HCT116 (cell line): ENCODE results near the gene ATP6V0D1. TPM values are rescaled to one million over a fixed set of nuclear protein-coding genes. Genes with fewer than 3 reads are reported as not detected.

ENCODE experiments used
- ATAC-seq: fragments of 200-7000 bp; cut with Tn5 transposase; 2 replicates; pipeline ENCODE4 v1.9.1; 2020; ENCODE audit warnings: mild to moderate bottlenecking, moderate library complexity
- BruUV-seq: library from RNA; stranded (reverse); fragments of 400-500 nt; replicated peaks from 2 replicates; lab custom pipeline; 2021; lab: Mats Ljungman, UMichigan
- CTCF ChIA-PET: fragments of 300-600 bp; sonication (Branson Sonifier 250); formaldehyde crosslinking; loops from one replicate; lab custom pipeline; 2021; ENCODE audit warnings: antibody characterized with exemption; lab: Charles Lee
- POLR2A ChIA-PET: fragments of 300-600, 350-600 bp; sonication (Branson Sonifier 250); formaldehyde crosslinking; loops from one replicate; lab custom pipeline; 2021; ENCODE audit warnings: antibody characterized with exemption; lab: Charles Lee
- RAD21 ChIA-PET, 2 experiments: fragments of 300-600 bp; sonication (Branson Sonifier 250); formaldehyde crosslinking; loops; one replicate each; lab custom pipeline; 2023; ENCODE audit warnings: low total read pairs in 2 of 2; ENCODE audit not compliant: uncharacterized antibody in 2 of 2, unreplicated experiment in 2 of 2, low non-redundant PET in 1 of 2; lab: Charles Lee
- DNase-seq: peaks from one replicate; pipeline ENCODE4 v3.0.0-alpha.2; 2010; ENCODE audit warnings: low read depth, low spot score
- H2AFZ ChIP-seq: fragments of 200-600 bp; shearing (Covaris generic), sonication (generic); 2 replicates; pipeline ENCODE4 v1.6.1; 2017; ENCODE audit warnings: low read depth, mixed run types, mixed read lengths, antibody characterized with exemption, low read length; ENCODE audit not compliant: poor library complexity, severe bottlenecking
- H3K27ac ChIP-seq: 2 replicates; pipeline ENCODE4 v1.5.1; 2012; ENCODE audit warnings: low read depth, low read length
- H3K27me3 ChIP-seq: fragments of 200-600 bp; sonication (generic); 2 replicates; pipeline ENCODE4 v1.6.1; 2016; ENCODE audit warnings: mixed run types, low read length, mixed read lengths; ENCODE audit not compliant: insufficient read depth
- H3K36me3 ChIP-seq, 2 experiments: fragments of 200-500 bp in 1 of 2; fragments of 200-600 bp in 1 of 2; sonication (Bioruptor generic) in 1 of 2; sonication (generic) in 1 of 2; 2 replicates each; pipeline versions ENCODE4 v1.5.1 to v1.6.1; 2014 to 2016; ENCODE audit warnings: low read length in 2 of 2, inconsistent platforms in 1 of 2, mixed read lengths in 1 of 2, mixed run types in 1 of 2; ENCODE audit not compliant: insufficient read depth in 2 of 2, control insufficient read depth in 1 of 2
- H3K4me1 ChIP-seq, 2 experiments: fragments of 200-600 bp in 1 of 2; sonication (generic) in 1 of 2; 2 replicates each; pipeline versions ENCODE4 v1.5.1 to v1.6.1; 2012 to 2017; ENCODE audit warnings: low read length in 2 of 2, inconsistent platforms in 1 of 2, mild to moderate bottlenecking in 1 of 2, mixed read lengths in 1 of 2, mixed run types in 1 of 2, moderate library complexity in 1 of 2; ENCODE audit not compliant: insufficient read depth in 2 of 2, control insufficient read depth in 1 of 2
- H3K4me2 ChIP-seq: fragments of 200-600 bp; sonication (generic); 2 replicates; pipeline ENCODE4 v1.6.1; 2017; ENCODE audit warnings: mixed run types, low read length, mixed read lengths
- H3K4me3 ChIP-seq, 2 experiments: fragments of 200-600 bp in 1 of 2; sonication (generic) in 1 of 2; replicated peaks in 1 of 2; 2 replicates each; pipeline ENCODE4 v1.5.1; 2011 to 2016; ENCODE audit warnings: low read length in 2 of 2, control low read depth in 1 of 2, low read depth in 1 of 2, mild to moderate bottlenecking in 1 of 2, mixed read lengths in 1 of 2, mixed run types in 1 of 2
- H3K79me2 ChIP-seq: fragments of 200-600 bp; sonication (generic); 2 replicates; pipeline ENCODE4 v1.6.1; 2017; ENCODE audit warnings: mild to moderate bottlenecking, mixed run types, low read length, moderate library complexity, mixed read lengths; ENCODE audit not compliant: insufficient read depth
- H3K9ac ChIP-seq: fragments of 200-600 bp; sonication (generic); 2 replicates; pipeline ENCODE4 v1.6.1; 2016; ENCODE audit warnings: low read length, mixed read lengths
- H3K9me2 ChIP-seq: fragments of 200-600 bp; sonication (generic), shearing (Covaris generic); 2 replicates; pipeline ENCODE4 v1.6.1; 2017; ENCODE audit warnings: mixed run types, mild to moderate bottlenecking, moderate library complexity; ENCODE audit not compliant: insufficient read depth
- H3K9me3 ChIP-seq, 2 experiments: fragments of 200-500 bp in 1 of 2; fragments of 200-600 bp in 1 of 2; sonication (Bioruptor generic) in 1 of 2; sonication (generic) in 1 of 2; 2 replicates each; pipeline ENCODE4 v1.6.1; 2014 to 2017; ENCODE audit warnings: low read length in 2 of 2, mixed read lengths in 2 of 2, inconsistent platforms in 1 of 2, low read depth in 1 of 2, mild to moderate bottlenecking in 1 of 2, mixed run types in 1 of 2, moderate library complexity in 1 of 2; ENCODE audit not compliant: control insufficient read depth in 1 of 2, insufficient read depth in 1 of 2
- H4K20me1 ChIP-seq: fragments of 200-600 bp; sonication (generic), shearing (Covaris generic); 2 replicates; pipeline ENCODE4 v1.6.1; 2017; ENCODE audit warnings: mixed run types, mild to moderate bottlenecking, moderate library complexity; ENCODE audit not compliant: insufficient read depth
- CTCF ChIP-seq, 3 experiments: fragments of 200-600 bp in 1 of 3; sonication (generic) in 1 of 3; IDR thresholded peaks in 2 of 3; conservative IDR thresholded peaks in 1 of 3; 2 replicates each; pipeline ENCODE4 v1.5.1; 2012 to 2017; ENCODE audit warnings: low read depth in 2 of 3, low read length in 2 of 3, antibody characterized with exemption in 1 of 3, borderline replicate concordance in 1 of 3, control low read depth in 1 of 3, mild to moderate bottlenecking in 1 of 3, mixed read lengths in 1 of 3, mixed run types in 1 of 3, moderate library complexity in 1 of 3; ENCODE audit not compliant: insufficient read depth in 1 of 3
- RAD21 ChIP-seq: IDR thresholded peaks from 2 replicates; pipeline ENCODE4 v1.6.1; 2012; ENCODE audit warnings: low read depth, mild to moderate bottlenecking
- YY1 ChIP-seq: IDR thresholded peaks from 2 replicates; pipeline ENCODE4 v1.6.1; 2011; ENCODE audit warnings: low read length, low read depth, moderate library complexity, mild to moderate bottlenecking; ENCODE audit not compliant: insufficient replicate concordance; ENCODE audit errors: extremely low read depth
- ZBTB33 ChIP-seq: IDR thresholded peaks from 2 replicates; pipeline ENCODE4 v1.6.1; 2011; ENCODE audit warnings: mild to moderate bottlenecking, low read length, moderate library complexity; ENCODE audit not compliant: insufficient replicate concordance; ENCODE audit errors: extremely low read depth
- intact Hi-C: fragments of 100-400 bp; cut with micrococcal nuclease; formaldehyde crosslinking; loops from 2 replicates; pipeline ENCODE4 v1.10.0; 2022
- total RNA-seq: library from RNA; stranded (reverse); gene quantifications from one replicate; pipeline ENCODE4 v1.2.1, GENCODE V29; 2021; ENCODE audit not compliant: unreplicated experiment

ATP6V0D1 gene
- total RNA-seq, 1 experiment from 2014 or later, result 36.6 TPM

- DNase-seq (peak; percentile 69), ATAC-seq (peak; percentile 84)
- Histone ChIP-seq H3K4me2 (peak overlapping the region; percentile 46), H3K9me3 (no peaks in the 10 kb centered on the region), H3K27ac (no peak overlapping the region), H3K27me3 (no peaks in the 10 kb centered on the region), H3K36me3 (no peaks in the 10 kb centered on the region), H4K20me1 (no peaks in the 10 kb centered on the region), H3K9ac (no peak overlapping the region), H3K9me2 (no peaks in the 10 kb centered on the region), H3K4me1 (peaks cover 0 to 18% of the 10 kb centered on the region in 2 experiments; a peak in 3 of 4 replicates), H2AFZ (peak overlapping the region; percentile 88), H3K79me2 (no peaks in the 10 kb centered on the region), H3K4me3 (no peak overlapping the region; a peak in 1 of 4 replicates)
- BruUV-seq, result no TSS peak
- ChIA-PET CTCF (interaction anchor here (0.6 to 4.3 kb wide), 13 partner anchors 10 to 560 kb away, joined by 3 to 40 read pairs (median 4); partner anchors contain the start of genes ATP6V0D1 and CES3), POLR2A (interaction anchor here (1.0 kb wide), 1 partner anchor 33 kb away, joined by 3 read pairs; the partner anchor contains the start of gene ATP6V0D1), RAD21 (interaction anchor here in 1 of 2 experiments (1.4 kb wide), 1 partner anchor 20 kb away, joined by 8 read pairs; no protein-coding TSS in a partner anchor)
- TF ChIP-seq ZBTB33, result no peak
- peak; percentile 16 for TF ChIP-seq YY1
- peak; percentile 66 to 89 (median 77) for TF ChIP-seq CTCF (IDR thresholded peaks at IDR 0.05 in 2 of 3, conservative IDR thresholded peaks at IDR 0.05 in 1 of 3; ENCODE audit: borderline replicate concordance in 1 of 3, insufficient read depth in 1 of 3, low read depth in 2 of 3, low read length in 2 of 3)
- TF ChIP-seq RAD21, result peak; percentile 77
- intact Hi-C loops, result loop anchor here (1.0 kb wide), 2 partner anchors 20 to 33 kb away; partner anchors contain the start of gene ATP6V0D1
Observed at GRCh38 chr16:67514382-67514828, 33.4 kb upstream of the ATP6V0D1 start.
